ENCODE results near the gene OSBP2. TPM values are rescaled to one million over a fixed set of nuclear protein-coding genes. Genes with fewer than 3 reads are reported as not detected.

OSBP2 gene
- total RNA-seq, 1 experiment from 2014 or later = 22.5 TPM

GRCh38 chr22:30806391-30806861 lies 111.8 kb downstream of the OSBP2 start:
- peak; percentile 99 for DNase-seq (ENCODE audit: low read depth)

GRCh38 chr22:30809086-30809485 lies 114.4 kb downstream of the OSBP2 start:
- peak; percentile 82 for DNase-seq (ENCODE audit: low read depth)

GRCh38 chr22:30810105-30810504 lies 115.4 kb downstream of the OSBP2 start:
- peak; percentile 84 for DNase-seq (ENCODE audit: low read depth)

GRCh38 chr22:30813936-30814335 lies 119.3 kb downstream of the OSBP2 start:
- DNase-seq (ENCODE audit: low read depth) = peak; percentile 21

- no peak for DNase-seq (ENCODE audit: low read depth)
Observed at GRCh38 chr22:30816413-30816812, 121.7 kb downstream of the OSBP2 start.

GRCh38 chr22:30821381-30821780 lies 126.7 kb downstream of the OSBP2 start:
- no peak for DNase-seq (ENCODE audit: low read depth)

- DNase-seq (ENCODE audit: low read depth) = no peak
Observed at GRCh38 chr22:30821863-30822215, 127.2 kb downstream of the OSBP2 start.

- DNase-seq (ENCODE audit: low read depth) = no peak
Observed at GRCh38 chr22:30822216-30823014, 127.7 kb downstream of the OSBP2 start.

GRCh38 chr22:30823015-30823370 lies 128.3 kb downstream of the OSBP2 start:
- DNase-seq (ENCODE audit: low read depth) = no peak

- no peak for DNase-seq (ENCODE audit: low read depth)
Observed at GRCh38 chr22:30824096-30824495, 129.4 kb downstream of the OSBP2 start.

GRCh38 chr22:30824711-30825110 lies 130.0 kb downstream of the OSBP2 start:
- DNase-seq (ENCODE audit: low read depth) = no peak

GRCh38 chr22:30825711-30826505 lies 131.2 kb downstream of the OSBP2 start:
- DNase-seq (ENCODE audit: low read depth) = no peak

- DNase-seq (ENCODE audit: low read depth) = no peak
Observed at GRCh38 chr22:30826670-30827355, 132.1 kb downstream of the OSBP2 start.

- no peak for DNase-seq (ENCODE audit: low read depth)
Observed at GRCh38 chr22:30827646-30828045, 133.0 kb downstream of the OSBP2 start.

GRCh38 chr22:30828187-30829155 lies 133.8 kb downstream of the OSBP2 start:
- DNase-seq (ENCODE audit: low read depth) = no peak

- DNase-seq (ENCODE audit: low read depth) = peak; percentile 99
Observed at GRCh38 chr22:30829901-30830550, 135.4 kb downstream of the OSBP2 start.

- DNase-seq (ENCODE audit: low read depth) = peak; percentile 93
Observed at GRCh38 chr22:30830907-30831306, 136.2 kb downstream of the OSBP2 start.

- no peak for DNase-seq (ENCODE audit: low read depth)
Observed at GRCh38 chr22:30832407-30832987, 137.8 kb downstream of the OSBP2 start.

GRCh38 chr22:30833322-30833721 lies 138.6 kb downstream of the OSBP2 start:
- no peak for DNase-seq (ENCODE audit: low read depth)

- no peak for DNase-seq (ENCODE audit: low read depth)
Observed at GRCh38 chr22:30837531-30837930, 142.9 kb downstream of the OSBP2 start.

Measured in HT1080 (cell line).